Ascending aorta (tissue), 2 donors: Measurements from ENCODE around the gene GRN. TPM values are rescaled to one million over a fixed set of nuclear protein-coding genes. Genes with fewer than 3 reads are reported as not detected.
A peak's percentile ranks its signal among the peaks of the same experiment; 100 is the strongest.

Source experiments
- DNase-seq, 2 donors: peaks; one replicate each; pipeline ENCODE4 v3.0.0-alpha.2; 2019; ENCODE audit warnings: low spot score in 2 of 2
- H3K27ac ChIP-seq, 2 donors: fragments of 200-600 bp; sonication (generic); one replicate each; pipeline ENCODE4 v1.5.1; 2016 to 2017; ENCODE audit warnings: mild to moderate bottlenecking in 1 of 2
- H3K27me3 ChIP-seq: fragments of 200-600 bp; sonication (generic); one replicate; pipeline ENCODE4 v1.5.1; 2017
- H3K36me3 ChIP-seq, 2 donors: fragments of 200-600 bp; sonication (generic); one replicate each; pipeline ENCODE4 v1.5.1; 2016
- H3K4me1 ChIP-seq, 2 donors: fragments of 200-600 bp; sonication (generic); one replicate each; pipeline ENCODE4 v1.5.1; 2016 to 2017; ENCODE audit warnings: mild to moderate bottlenecking in 1 of 2
- H3K4me3 ChIP-seq, 2 donors: fragments of 200-600 bp; sonication (generic); one replicate each; pipeline ENCODE4 v1.5.1; 2016 to 2017; ENCODE audit warnings: mild to moderate bottlenecking in 1 of 2
- H3K9me3 ChIP-seq, 2 donors: fragments of 200-600 bp; sonication (generic); one replicate each; pipeline ENCODE4 v1.5.1; 2016
- intact Hi-C: fragments of 100-400 bp; cut with DNase I; formaldehyde crosslinking; loops from one replicate; pipeline ENCODE4 v1.15.1; 2023
- total RNA-seq: library from RNA; depleted of rRNA; stranded (reverse); fragments of >200 nt; gene quantifications from one replicate; pipeline ENCODE4 v1.1.0, GENCODE V29; 2016
- TF ChIP-seq, protein P1 (sequence below), 3 experiments: fragments of 200-600 bp in 2 of 3; fragments of 450-650 bp in 1 of 3; sonication (generic) in 2 of 3; IDR thresholded peaks; one replicate each; pipeline ENCODE4 v1.5.1; 2016 to 2019; ENCODE audit warnings: antibody characterized with exemption in 3 of 3, mild to moderate bottlenecking in 1 of 3, moderate library complexity in 1 of 3

GRN gene
- total RNA-seq, 1 donor from 2014 or later = 430 TPM

DNA sequence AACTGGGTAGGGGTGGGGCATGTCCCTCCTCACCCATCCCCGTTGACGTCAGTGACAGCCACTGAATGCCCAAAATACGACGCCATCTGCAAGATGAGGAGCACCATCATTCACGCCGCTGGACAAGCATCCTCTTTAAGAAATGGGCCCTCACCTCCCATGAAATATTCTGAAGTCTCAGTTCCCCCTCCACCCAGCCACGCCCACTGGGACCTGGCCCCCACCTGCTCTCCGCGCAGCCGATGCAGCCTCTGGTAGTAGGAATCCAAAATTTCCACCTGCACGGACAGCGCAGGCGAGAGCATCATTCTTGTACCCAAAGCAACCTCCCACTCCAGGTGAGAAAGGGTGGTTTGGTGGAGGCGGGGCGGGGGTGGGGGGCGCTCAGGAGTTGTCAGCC lies 38.8 kb downstream of the GRN start:
- Histone ChIP-seq H3K36me3 (no peaks in the 10 kb centered on the region), H3K9me3 (no peaks in the 10 kb centered on the region), H3K27me3 (no peaks in the 10 kb centered on the region), H3K4me3 (no peak overlapping the region), H3K27ac (no peak overlapping the region), H3K4me1 (peaks cover 0 to 11% of the 10 kb centered on the region in 2 donors)
- TF ChIP-seq, protein P1, sequence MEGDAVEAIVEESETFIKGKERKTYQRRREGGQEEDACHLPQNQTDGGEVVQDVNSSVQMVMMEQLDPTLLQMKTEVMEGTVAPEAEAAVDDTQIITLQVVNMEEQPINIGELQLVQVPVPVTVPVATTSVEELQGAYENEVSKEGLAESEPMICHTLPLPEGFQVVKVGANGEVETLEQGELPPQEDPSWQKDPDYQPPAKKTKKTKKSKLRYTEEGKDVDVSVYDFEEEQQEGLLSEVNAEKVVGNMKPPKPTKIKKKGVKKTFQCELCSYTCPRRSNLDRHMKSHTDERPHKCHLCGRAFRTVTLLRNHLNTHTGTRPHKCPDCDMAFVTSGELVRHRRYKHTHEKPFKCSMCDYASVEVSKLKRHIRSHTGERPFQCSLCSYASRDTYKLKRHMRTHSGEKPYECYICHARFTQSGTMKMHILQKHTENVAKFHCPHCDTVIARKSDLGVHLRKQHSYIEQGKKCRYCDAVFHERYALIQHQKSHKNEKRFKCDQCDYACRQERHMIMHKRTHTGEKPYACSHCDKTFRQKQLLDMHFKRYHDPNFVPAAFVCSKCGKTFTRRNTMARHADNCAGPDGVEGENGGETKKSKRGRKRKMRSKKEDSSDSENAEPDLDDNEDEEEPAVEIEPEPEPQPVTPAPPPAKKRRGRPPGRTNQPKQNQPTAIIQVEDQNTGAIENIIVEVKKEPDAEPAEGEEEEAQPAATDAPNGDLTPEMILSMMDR (IDR thresholded peaks at IDR 0.05) = no peak
- DNase-seq = no peak
- intact Hi-C loops = no loop called here

DNA sequence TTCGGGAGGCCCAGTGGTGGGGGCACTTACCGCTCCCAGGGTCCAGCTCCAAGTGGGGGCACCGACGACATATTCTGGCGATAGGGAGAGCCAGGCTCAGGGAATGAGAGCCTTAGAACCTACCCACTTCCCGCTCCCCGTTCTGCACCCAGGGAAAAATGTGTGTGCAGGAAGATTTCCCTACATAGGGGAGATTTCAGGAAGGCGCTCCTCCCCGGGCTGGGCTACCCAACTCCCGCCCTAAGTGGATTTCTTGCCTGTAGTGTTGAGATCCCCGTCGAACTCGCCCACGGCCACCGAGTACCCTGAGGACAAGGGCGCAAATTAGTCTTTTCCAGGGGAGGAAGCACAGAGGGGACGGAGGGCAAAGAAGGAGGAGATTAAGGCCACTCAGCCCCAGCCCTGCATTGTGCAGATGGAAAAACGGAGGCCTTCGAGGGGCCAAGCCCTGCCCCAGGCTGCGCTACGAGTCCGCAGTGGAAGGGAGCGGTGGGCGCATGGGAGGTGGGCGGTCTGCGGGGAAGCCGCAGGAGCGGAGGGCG lies 39.2 kb downstream of the GRN start:
- TF ChIP-seq, protein P1 (IDR thresholded peaks at IDR 0.05) = no peak
- no peaks in the 10 kb centered on the region for H3K9me3 ChIP-seq
- no peaks in the 10 kb centered on the region for H3K27me3 ChIP-seq
- peak overlapping the region in 1 of 2 donors; percentile 66 for H3K4me3 ChIP-seq
- intact Hi-C loops = no loop called here
- peaks cover 0 to 11% of the 10 kb centered on the region in 2 donors for H3K4me1 ChIP-seq
- DNase-seq = no peak
- H3K36me3 ChIP-seq = no peaks in the 10 kb centered on the region
- H3K27ac ChIP-seq = no peak overlapping the region

DNA sequence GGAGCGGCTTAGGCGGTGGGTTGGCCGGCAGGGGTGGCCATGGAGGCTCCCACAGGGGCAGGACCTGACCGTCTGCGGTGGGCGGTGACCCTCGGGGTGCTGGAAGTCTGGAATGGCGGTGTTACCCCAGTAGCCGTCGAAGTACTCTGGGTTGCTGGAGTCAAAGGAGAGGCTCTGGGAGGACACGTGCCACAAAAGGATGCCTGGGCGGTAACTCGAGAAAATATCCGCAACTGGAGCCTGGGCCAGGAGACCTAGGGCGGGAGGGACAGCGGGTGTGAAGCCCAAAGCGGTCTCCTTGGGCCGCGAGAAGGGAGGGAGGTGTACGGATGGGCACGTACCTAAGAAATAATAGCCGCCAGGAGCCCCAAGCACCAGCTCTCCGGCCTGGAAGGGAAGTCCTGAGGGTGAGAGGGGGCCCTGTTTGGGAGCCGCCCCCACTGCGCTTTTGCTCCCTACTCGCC lies 39.8 kb downstream of the GRN start:
- TF ChIP-seq, protein P1 (IDR thresholded peaks at IDR 0.05) = no peak
- no peak for DNase-seq
- Histone ChIP-seq H3K27me3 (no peaks in the 10 kb centered on the region), H3K4me1 (peaks cover 0 to 11% of the 10 kb centered on the region in 2 donors), H3K9me3 (no peaks in the 10 kb centered on the region), H3K4me3 (peak overlapping the region; percentile 47 to 66), H3K36me3 (no peaks in the 10 kb centered on the region), H3K27ac (no peak overlapping the region)
- intact Hi-C loops = no loop called here

DNA sequence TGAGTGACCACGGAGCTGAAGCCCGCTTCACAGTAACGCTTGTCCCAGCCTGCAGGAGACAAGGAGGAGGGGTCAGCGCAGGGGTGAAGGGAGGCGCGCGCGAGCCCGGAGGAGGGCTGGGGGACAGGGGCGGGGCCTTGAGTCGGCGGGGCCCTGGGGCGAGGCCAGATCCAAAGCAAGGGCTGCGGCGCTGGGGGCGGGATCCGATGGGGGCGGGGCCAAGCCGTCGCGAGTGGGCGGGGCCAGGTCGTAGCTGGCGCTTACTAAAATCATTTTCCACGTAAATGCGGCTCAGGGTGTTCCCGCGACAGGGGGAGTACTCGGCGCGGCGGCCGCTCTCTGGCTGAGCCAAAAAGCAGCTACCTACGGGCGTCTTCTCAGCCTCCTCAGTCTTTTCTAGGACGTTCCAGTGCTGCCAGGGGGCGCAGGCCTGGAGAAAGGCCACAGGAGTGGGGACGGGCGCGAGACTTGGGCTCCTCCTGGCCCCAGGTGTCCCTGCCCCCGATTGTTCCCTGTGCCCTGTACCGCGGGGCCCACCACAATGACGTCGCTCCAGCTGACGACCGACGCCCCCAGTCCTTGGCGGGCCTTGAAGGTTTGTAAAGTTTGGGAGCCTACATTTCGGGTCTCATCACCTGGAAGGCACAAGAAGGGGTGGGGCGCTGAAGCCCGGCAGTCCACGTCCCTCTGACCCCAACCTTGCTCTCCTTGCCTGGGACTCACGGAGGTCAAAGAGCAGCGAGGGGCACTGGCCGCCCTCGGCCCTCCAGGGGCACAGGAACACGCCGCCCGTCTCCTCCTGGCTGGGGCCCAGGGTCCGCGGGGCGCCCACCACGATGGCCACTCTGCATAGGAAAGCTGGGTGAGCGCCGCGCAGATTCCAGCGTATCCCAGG lies 40.4 kb downstream of the GRN start:
- Histone ChIP-seq H3K27ac (no peak overlapping the region), H3K36me3 (no peaks in the 10 kb centered on the region), H3K9me3 (no peaks in the 10 kb centered on the region), H3K4me3 (peak overlapping the region; percentile 47 to 66), H3K27me3 (no peaks in the 10 kb centered on the region), H3K4me1 (peaks cover 0 to 11% of the 10 kb centered on the region in 2 donors)
- TF ChIP-seq, protein P1 (IDR thresholded peaks at IDR 0.05) = peak in 1 of 3 experiments; percentile 15
- peak; percentile 39 to 85 for DNase-seq
- intact Hi-C loops = no loop called here

DNA sequence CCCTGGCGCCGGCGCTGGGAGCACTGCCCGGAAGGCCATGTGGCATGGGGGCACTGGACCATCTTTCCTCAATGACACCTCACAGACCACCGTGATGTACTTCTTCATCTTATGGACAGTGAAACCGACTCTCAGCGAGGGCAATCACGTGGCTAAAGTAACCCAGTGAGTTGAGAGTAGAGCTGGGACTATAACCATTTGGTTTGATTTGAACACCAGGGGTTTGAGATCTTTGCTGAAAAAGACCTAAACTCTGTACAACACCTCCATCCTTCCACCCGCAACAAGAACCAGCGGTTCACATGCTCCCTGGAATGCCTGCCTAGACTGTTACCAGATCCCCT lies 41.1 kb downstream of the GRN start:
- Histone ChIP-seq H3K27ac (no peak overlapping the region), H3K9me3 (no peaks in the 10 kb centered on the region), H3K4me3 (peak overlapping the region in 1 of 2 donors; percentile 66), H3K4me1 (peaks cover 0 to 11% of the 10 kb centered on the region in 2 donors), H3K36me3 (no peaks in the 10 kb centered on the region), H3K27me3 (no peaks in the 10 kb centered on the region)
- intact Hi-C loops = no loop called here
- TF ChIP-seq, protein P1 (IDR thresholded peaks at IDR 0.05) = no peak
- peak in 1 of 2 donors; percentile 53 for DNase-seq
